ENCODE results near the gene SRP9.

SRP9 gene, protein sequence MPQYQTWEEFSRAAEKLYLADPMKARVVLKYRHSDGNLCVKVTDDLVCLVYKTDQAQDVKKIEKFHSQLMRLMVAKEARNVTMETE

DNA sequence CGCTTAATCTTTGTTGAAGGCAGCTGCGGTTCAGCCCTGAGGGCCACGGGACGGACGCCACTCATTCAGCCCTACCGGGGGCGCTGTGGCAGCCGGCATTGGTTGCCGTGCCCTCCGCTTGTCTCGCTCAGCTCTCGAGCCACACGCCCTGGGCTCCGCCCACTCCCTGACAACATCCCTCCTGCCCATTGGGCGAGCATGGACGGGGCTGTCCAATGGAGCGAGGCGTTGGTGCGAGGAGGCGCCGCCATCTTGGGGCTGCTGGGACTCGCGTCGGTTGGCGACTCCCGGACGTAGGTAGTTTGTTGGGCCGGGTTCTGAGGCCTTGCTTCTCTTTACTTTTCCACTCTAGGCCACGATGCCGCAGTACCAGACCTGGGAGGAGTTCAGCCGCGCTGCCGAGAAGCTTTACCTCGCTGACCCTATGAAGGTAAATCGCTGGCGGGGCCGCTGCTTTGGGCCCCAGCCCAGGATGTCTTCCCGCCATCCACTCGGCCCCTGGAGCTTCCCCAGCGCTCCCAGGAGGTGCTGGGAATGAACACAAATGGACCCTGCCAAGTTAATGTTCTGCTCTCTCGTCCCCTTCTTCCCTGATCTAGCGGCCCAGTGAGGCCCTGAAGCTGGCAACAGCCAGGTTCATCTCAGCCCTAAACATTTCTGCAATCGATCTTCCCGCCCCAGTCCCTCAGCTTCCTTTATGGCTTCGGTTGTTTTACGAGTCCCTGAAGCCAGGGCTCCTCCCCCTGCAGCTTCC, at the start of gene SRP9:
SRP9 (plus strand) TSS at position 244 of the 754 bp plus-strand sequence; CDS start at position 359, 115 bp downstream.
- DNase-seq: peak; percentile 97

GRCh38 chr1:225731491-225731890, 46.1 kb upstream of the SRP9 start:
- DNase-seq: no peak

- DNase-seq: no peak
These were observed 44.4 kb upstream of the SRP9 start for GRCh38 chr1:225733254-225733653.

GRCh38 chr1:225735252-225736149, 42.1 kb upstream of the SRP9 start:
- DNase-seq: no peak

- no peak for DNase-seq
These were observed 41.1 kb upstream of the SRP9 start for GRCh38 chr1:225736437-225737098.

DNA sequence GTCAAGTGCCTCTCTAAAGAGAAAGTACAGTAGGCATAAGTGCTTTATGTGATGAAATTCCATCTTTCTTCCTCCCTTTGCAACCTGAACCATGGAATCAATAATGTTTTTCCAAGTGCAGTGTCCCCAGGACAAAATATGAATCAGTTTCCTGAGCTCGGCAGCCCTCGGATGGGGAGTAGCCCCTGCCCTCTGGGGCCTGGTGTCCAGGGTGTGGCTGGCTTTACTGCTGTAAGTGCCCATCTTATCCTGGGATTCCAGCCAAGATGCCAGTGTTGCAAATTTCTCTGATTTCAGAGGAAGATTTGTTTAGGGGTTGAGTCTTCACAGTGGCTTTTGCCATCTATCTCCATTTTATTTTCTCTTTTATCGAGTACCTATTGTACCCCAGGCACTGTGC, 40.5 kb upstream of the SRP9 start:
- no peak for DNase-seq

GRCh38 chr1:225737866-225738265, 39.8 kb upstream of the SRP9 start:
- DNase-seq: no peak

GRCh38 chr1:225738763-225739162, 38.9 kb upstream of the SRP9 start:
- DNase-seq: no peak

- DNase-seq: no peak
These were observed 38.0 kb upstream of the SRP9 start for GRCh38 chr1:225739542-225740107.

DNA sequence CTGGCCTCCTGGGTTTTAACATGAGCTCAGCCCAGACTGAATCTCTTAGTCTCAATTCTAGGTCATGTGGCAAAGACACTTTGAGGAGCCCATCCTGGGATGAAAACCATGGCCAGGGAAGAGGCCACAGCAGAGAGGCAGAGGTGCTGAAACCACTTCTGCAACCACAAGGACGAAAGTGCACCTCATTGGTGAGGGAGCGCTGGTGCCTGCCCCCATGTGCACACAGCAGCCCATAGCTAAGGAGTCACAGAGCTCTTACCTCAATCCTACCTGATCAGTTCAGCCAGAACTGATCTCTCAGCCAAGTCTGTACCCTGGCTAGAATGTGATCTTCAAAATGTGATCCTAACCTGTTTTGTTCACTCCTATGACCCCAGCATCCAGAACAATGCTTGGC, 32.9 kb upstream of the SRP9 start:
- DNase-seq: no peak

DNA sequence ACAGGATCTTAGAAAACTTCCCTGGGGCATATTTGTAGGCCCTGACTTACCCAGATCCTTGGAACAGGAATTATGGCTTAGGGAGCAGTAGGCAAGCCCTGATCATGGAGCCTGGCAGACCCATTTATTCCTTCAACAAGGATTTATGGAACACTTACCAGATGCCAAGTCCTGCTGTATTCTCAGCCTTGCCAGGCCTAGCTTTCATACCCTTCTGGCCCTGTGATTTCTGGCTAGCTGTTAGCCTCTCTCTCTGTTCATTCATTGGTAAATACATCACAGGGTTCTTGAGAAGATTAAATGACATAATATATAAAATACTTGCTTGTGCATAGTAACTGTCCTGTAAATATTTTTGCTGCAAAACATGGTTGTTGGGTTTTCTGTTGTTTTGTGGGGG, 32.4 kb upstream of the SRP9 start:
- no peak for DNase-seq

- no peak for DNase-seq
These were observed 31.1 kb upstream of the SRP9 start for GRCh38 chr1:225746361-225747179.

GRCh38 chr1:225747566-225747965, 30.1 kb upstream of the SRP9 start:
- no peak for DNase-seq

DNA sequence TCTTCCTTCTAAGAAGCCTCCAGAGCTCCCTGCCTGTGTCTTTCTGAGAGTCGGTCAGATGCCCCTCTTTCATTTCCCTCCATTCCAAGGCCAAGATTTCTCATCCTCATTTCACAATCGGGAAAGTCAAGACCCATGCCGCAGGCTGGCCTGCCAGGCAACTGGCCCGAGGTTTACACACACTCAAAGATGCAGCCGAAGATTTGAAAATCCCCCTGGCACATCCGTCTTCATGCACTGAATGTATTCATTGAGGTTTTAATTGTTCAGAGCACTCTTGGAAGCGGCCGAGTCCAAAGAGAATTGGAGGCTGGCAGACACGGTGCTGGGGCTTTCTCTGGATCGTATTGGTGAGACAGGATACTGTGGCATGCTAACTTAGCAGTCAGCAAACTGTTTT, 29.1 kb upstream of the SRP9 start:
- DNase-seq: no peak

GRCh38 chr1:225749706-225750105, 27.9 kb upstream of the SRP9 start:
- DNase-seq: no peak

DNA sequence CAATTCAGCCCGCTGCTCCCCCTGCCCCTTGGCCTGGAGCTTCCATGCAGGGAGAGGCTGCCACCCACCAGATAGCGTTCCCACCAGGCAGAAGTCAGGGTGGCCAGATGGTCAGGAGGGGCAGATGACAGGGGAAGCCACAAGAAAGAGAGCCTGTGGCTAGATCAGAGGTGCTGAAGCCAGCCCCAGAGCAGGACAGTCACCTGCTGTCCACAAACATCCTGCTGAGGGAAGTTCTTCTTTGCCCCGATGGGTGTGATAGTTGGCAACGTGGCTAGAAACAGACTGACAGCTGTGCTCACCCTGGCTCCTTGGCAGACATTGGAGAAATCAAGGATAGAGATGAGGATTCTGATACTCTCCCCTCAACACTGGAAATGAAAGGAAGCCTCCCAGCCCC, 27.2 kb upstream of the SRP9 start:
- DNase-seq: no peak

DNA sequence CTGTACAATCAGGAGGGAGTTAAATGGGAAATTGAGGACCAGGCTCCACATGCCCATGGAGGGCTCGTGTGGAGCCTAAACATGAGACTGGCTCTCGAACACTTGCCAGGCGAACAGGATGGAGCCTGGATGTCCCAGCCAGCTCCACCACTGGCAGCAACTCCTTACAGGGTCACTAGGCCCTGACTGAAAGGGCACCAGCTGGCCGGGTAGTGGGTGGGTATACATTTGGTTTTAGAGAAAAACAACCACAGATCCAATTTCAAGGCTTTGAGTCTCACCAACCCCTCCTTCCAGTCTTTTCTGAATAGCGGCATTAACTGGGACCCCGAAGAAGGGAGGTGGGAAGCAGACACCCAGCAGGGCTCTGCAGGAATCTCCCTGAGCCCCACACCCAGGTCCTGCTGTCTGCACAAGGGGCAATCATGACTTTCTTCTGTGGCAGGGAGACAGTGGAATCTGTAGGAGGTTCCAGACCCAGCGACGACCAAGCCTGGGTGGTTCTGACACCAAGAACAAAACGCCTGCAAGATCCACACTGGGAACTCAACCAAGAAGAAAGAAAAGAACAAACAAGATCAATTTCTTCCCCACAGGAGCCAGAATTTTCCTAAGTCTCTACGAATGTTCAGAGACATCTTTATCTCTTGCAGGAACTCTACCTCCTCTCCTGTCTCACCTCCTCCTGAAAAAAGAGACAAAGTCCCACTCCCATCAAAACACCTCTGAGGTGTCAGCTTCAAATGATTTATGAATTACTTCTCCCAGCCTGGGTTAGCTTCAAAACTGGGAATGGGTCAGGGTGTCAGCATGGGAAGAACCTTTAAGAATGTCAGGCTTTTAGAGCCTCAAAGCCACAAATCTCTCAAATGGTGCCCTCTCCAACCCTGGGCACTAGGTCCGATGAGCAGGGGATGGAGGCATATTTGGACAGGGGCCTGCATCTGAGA, 26.5 kb upstream of the SRP9 start:
- DNase-seq: no peak

DNA sequence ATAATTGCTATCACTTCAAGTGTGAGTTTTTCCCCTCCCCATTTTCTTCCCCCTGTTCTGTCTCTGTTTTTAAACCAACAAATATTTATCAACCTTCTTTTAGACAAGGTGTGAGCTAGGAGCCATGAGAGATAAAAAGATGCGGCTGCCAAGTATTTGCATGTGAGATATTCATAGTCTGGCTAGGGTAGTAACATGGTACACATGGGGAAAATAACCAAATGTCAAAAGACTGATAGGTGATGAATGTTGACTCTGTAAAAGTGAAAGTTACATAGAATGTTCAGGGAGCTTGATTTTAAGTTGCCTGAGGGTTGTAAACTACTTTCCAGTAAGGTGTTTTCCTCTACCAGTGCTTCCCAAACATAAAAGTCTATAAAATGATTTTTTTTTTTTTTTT, 25.4 kb upstream of the SRP9 start:
- no peak for DNase-seq

DNA sequence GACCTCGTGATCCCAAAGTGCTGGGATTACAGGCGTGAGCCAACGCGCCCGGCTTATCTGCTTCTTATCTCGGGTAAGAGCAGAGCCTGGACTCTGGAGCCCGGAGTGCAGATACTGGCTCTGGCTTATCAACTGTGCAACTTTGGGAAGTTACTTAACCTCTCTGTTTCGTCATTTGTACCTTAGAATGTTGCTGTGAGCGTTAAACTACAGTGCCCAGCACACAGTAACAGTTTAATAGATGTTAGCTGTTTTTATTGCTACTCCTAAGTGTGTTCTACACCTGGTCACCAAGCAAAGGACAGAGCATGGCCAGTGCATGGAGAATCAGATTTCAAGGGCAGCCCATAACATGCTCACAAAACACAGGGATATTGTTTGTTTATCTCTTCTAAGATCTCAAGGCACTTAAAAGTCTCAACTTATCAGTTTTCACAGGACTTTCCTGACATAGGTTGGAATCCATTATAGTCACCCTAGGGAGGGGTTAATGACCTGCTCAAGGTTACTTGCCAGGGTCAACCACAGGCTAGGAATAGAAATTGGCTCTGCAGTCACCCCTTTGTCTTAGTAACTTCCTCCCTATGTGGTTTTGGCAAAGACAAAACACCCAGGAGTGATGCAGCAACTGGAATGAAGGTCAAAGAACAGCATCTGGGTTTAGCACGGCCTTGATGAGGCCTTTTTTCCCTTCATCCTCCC, 22.5 kb upstream of the SRP9 start:
- DNase-seq: no peak

DNA sequence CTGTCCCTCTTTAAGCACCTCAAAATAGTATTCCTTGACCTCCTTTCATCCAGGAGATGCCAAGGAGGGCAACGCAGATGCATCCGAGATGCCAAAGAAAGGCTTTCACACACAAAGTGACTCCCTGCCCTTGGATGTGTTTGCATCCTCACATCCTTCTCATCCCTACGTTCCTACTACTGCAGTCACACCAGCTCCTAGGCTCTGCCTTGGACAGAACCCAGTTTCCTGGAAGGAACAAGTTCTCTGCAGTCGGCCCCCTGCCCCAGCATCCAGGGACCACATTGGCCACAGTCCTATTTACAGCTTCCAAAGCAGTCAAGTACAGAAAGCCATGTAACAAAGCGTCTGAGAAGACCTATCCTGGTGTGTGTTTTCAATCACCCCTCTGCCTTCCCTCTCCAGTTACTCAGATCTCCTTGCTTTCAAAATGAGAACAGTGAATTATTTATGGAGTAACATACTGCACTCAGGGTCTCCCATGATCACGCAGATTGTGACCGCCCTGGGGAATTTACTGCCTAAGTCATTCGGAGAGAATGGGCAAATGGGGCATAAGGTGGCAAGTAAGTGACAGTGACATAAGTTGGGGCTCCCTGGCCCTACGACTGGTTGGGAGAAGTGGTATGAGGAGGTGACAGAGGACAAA, 21.8 kb upstream of the SRP9 start:
- no peak for DNase-seq
